Measurements from ENCODE around the gene SEMA5B. TPM values are rescaled to one million over a fixed set of nuclear protein-coding genes. Genes with fewer than 3 reads are reported as not detected.

The SEMA5B gene
- polyA plus RNA-seq, 1 donor (not counting 4 experiments of a cell fraction or from before 2014, with no cell fraction given): 0.04 TPM

- no peaks in the 10 kb centered on the region for H3K36me3 ChIP-seq (ENCODE audit: control insufficient read depth in 2 of 2, extremely low read depth in 1 of 2, insufficient read depth in 2 of 2, low read length in 2 of 2)
- TF ChIP-seq CTCF (optimal IDR thresholded peaks at IDR 0.05 in 1 of 3, IDR thresholded peaks at IDR 0.05 in 1 of 3, conservative IDR thresholded peaks at IDR 0.05 in 1 of 3; ENCODE audit: extremely low read depth in 1 of 3, insufficient read depth in 2 of 3, low read length in 3 of 3) (no peak), EZH2 (IDR thresholded peaks at IDR 0.05; ENCODE audit: low read length) (no peak)
- H3K4me1 ChIP-seq (ENCODE audit: control insufficient read depth, extremely low read depth, insufficient read depth, low read length): no peaks in the 10 kb centered on the region
- H3K27ac ChIP-seq (ENCODE audit: control insufficient read depth, insufficient read depth, low read length): no peak overlapping the region
- DNase-seq (ENCODE audit: low read depth, low spot score) (no peak), FAIRE-seq (no peak)
- H3K79me2 ChIP-seq (ENCODE audit: control insufficient read depth, insufficient read depth, low read length): no peaks in the 10 kb centered on the region
- no peak overlapping the region for H3K9ac ChIP-seq (ENCODE audit: control insufficient read depth, extremely low read depth, insufficient read depth, low read length)
- no peak overlapping the region for H3K4me2 ChIP-seq (ENCODE audit: control insufficient read depth, extremely low read depth, insufficient read depth, low read depth, low read length)
- H4K20me1 ChIP-seq (ENCODE audit: control insufficient read depth, extremely low read depth, insufficient read depth, low read length): no peaks in the 10 kb centered on the region
- H3K9me1 ChIP-seq (ENCODE audit: control insufficient read depth, extremely low read depth, insufficient read depth, low read length): no peaks in the 10 kb centered on the region
- H3K4me3 ChIP-seq (ENCODE audit: control insufficient read depth in 2 of 3, extremely low read depth in 1 of 3, insufficient read depth in 2 of 3, low read depth in 1 of 3, low read length in 3 of 3): no peak overlapping the region
- H2AFZ ChIP-seq (ENCODE audit: control insufficient read depth, low read length): no peak overlapping the region
- H3K9me3 ChIP-seq (ENCODE audit: control insufficient read depth, low read depth, low read length): no peaks in the 10 kb centered on the region
- dilution Hi-C loops (cut with MboI; ENCODE audit: extremely low pct_ligation_motif_present, low sequenced_read_pairs): no loop called here
- peaks cover 39% of the 10 kb centered on the region for H3K27me3 ChIP-seq (ENCODE audit: control insufficient read depth, extremely low read depth, insufficient read depth, low read length)
These were observed 112.1 kb downstream of the SEMA5B start for GRCh38 chr3:122915300-122916055.

- H3K9me3 ChIP-seq (ENCODE audit: control insufficient read depth, low read depth, low read length): no peaks in the 10 kb centered on the region
- H3K4me2 ChIP-seq (ENCODE audit: control insufficient read depth, extremely low read depth, insufficient read depth, low read depth, low read length): no peak overlapping the region
- H3K4me3 ChIP-seq (ENCODE audit: control insufficient read depth in 2 of 3, extremely low read depth in 1 of 3, insufficient read depth in 2 of 3, low read depth in 1 of 3, low read length in 3 of 3): no peak overlapping the region
- no peak overlapping the region for H3K9ac ChIP-seq (ENCODE audit: control insufficient read depth, extremely low read depth, insufficient read depth, low read length)
- DNase-seq (ENCODE audit: low read depth, low spot score) (no peak), FAIRE-seq (no peak)
- H3K9me1 ChIP-seq (ENCODE audit: control insufficient read depth, extremely low read depth, insufficient read depth, low read length): no peaks in the 10 kb centered on the region
- H3K4me1 ChIP-seq (ENCODE audit: control insufficient read depth, extremely low read depth, insufficient read depth, low read length): no peaks in the 10 kb centered on the region
- H3K79me2 ChIP-seq (ENCODE audit: control insufficient read depth, insufficient read depth, low read length): no peaks in the 10 kb centered on the region
- dilution Hi-C loops (cut with MboI; ENCODE audit: extremely low pct_ligation_motif_present, low sequenced_read_pairs): no loop called here
- no peak for TF ChIP-seq CTCF (optimal IDR thresholded peaks at IDR 0.05 in 1 of 3, IDR thresholded peaks at IDR 0.05 in 1 of 3, conservative IDR thresholded peaks at IDR 0.05 in 1 of 3; ENCODE audit: extremely low read depth in 1 of 3, insufficient read depth in 2 of 3, low read length in 3 of 3)
- TF ChIP-seq EZH2 (IDR thresholded peaks at IDR 0.05; ENCODE audit: low read length): peak; percentile 31
- H3K27me3 ChIP-seq (ENCODE audit: control insufficient read depth, extremely low read depth, insufficient read depth, low read length): peaks cover 33% of the 10 kb centered on the region
- H2AFZ ChIP-seq (ENCODE audit: control insufficient read depth, low read length): no peak overlapping the region
- no peaks in the 10 kb centered on the region for H3K36me3 ChIP-seq (ENCODE audit: control insufficient read depth in 2 of 2, extremely low read depth in 1 of 2, insufficient read depth in 2 of 2, low read length in 2 of 2)
- no peak overlapping the region for H3K27ac ChIP-seq (ENCODE audit: control insufficient read depth, insufficient read depth, low read length)
- no peaks in the 10 kb centered on the region for H4K20me1 ChIP-seq (ENCODE audit: control insufficient read depth, extremely low read depth, insufficient read depth, low read length)
These were observed 113.9 kb downstream of the SEMA5B start for GRCh38 chr3:122913539-122914100.
